DMS 273 treated with DMSO at 0.1 percent for 48 hours (cell line): Measurements from ENCODE around the gene ALDH7A1.

Source experiments
- DNase-seq: peaks from one replicate; lab custom pipeline; 2025; lab: John Stamatoyannopoulos, UW

ALDH7A1 gene

GRCh38 chr5:126509339-126509738 lies 85.7 kb downstream of the ALDH7A1 start:
- DNase-seq = no peak

- DNase-seq = no peak
These were observed 86.1 kb downstream of the ALDH7A1 start for GRCh38 chr5:126508962-126509279.

- DNase-seq = no peak
These were observed 86.6 kb downstream of the ALDH7A1 start for GRCh38 chr5:126508251-126508961.

GRCh38 chr5:126506079-126506478 lies 88.9 kb downstream of the ALDH7A1 start:
- no peak for DNase-seq

GRCh38 chr5:126503602-126504104 lies 91.4 kb downstream of the ALDH7A1 start:
- no peak for DNase-seq

GRCh38 chr5:126501448-126501847 lies 93.6 kb downstream of the ALDH7A1 start:
- no peak for DNase-seq

- DNase-seq = no peak
These were observed 95.1 kb downstream of the ALDH7A1 start for GRCh38 chr5:126499853-126500342.

- DNase-seq = no peak
These were observed 95.7 kb downstream of the ALDH7A1 start for GRCh38 chr5:126499278-126499677.

GRCh38 chr5:126497506-126497905 lies 97.5 kb downstream of the ALDH7A1 start:
- DNase-seq = no peak

- DNase-seq = no peak
These were observed 100.6 kb downstream of the ALDH7A1 start for GRCh38 chr5:126494393-126494792.

GRCh38 chr5:126492939-126493338 lies 102.1 kb downstream of the ALDH7A1 start:
- no peak for DNase-seq

GRCh38 chr5:126490167-126490940 lies 104.7 kb downstream of the ALDH7A1 start:
- DNase-seq = no peak

- DNase-seq = no peak
These were observed 106.5 kb downstream of the ALDH7A1 start for GRCh38 chr5:126488443-126489065.

GRCh38 chr5:126487596-126487995 lies 107.4 kb downstream of the ALDH7A1 start:
- DNase-seq = no peak

- DNase-seq = no peak
These were observed 108.7 kb downstream of the ALDH7A1 start for GRCh38 chr5:126486332-126486731.

- no peak for DNase-seq
These were observed 110.8 kb downstream of the ALDH7A1 start for GRCh38 chr5:126484253-126484652.

- peak; percentile 23 for DNase-seq
These were observed 111.9 kb downstream of the ALDH7A1 start for GRCh38 chr5:126483156-126483555.

GRCh38 chr5:126482591-126482990 lies 112.4 kb downstream of the ALDH7A1 start:
- no peak for DNase-seq

- no peak for DNase-seq
These were observed 113.8 kb downstream of the ALDH7A1 start for GRCh38 chr5:126481243-126481642.
